ENCODE results near the gene EGFR.

The EGFR gene

DNA sequence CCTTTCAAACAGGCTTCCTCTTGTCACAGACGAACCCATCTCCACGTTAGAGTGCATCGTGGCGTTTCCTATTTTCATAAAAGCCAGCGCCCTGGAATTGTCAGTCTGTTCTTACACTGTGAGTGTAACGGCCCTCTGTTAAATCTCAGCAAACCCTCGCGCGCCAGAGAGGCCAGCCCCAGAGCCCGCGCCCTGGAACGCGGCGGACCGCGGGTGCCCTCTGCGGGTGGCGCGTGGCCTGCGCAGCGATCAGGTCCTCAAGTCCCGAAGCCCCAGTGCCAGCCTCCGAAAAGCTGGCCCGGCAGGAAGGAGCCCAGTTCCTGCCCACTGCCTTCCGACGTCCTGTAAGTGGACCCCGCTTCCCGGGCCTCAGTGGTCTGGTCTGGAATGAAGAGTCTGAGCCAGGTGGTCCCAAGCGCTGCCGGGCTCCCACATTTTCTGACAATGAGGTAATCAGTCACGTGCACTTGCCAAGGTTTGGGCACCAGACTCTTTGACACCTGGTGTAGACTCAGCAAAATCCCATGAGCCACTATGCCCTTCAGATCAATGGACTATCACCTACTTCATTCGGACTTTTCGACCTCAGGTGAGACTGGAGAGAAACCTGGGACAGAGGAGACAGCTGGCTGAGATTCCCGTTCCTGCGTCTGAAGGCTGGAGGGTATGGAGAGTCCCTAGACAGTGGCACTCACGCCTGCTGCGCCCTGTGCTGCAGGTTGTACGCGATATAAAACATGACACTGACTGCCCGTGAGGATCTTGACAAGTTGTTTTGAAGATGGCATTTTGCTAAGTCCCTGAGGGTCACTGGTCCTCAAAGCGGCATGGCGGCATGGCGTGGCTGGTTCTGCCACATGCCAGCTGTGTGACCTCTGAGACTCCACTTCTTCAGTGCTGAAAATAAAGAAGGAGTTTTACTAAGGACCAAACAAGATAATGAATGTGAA, 237.0 kb downstream of the EGFR start:
- peak; percentile 85 for DNase-seq

DNA sequence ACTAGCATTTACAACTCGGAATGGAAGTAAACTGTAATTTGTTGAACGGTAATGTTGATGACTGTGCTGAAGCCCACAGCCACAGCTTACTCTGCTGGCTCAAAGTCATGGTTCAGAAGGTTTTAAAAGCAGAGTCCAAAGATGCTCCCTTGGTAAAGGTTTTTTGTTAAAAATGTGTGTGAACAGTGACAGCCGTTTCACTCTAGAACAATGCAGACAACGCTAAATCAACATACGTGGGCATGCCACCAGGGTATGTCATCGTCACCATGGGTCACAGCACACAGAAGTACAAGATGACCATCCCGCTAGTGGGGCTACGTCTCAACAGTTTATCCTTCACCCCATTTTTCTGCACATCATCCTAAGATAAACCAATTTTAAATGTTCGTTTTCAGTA, 239.8 kb downstream of the EGFR start:
- no peak for DNase-seq

GRCh38 chr7:55260171-55260570, 241.4 kb downstream of the EGFR start:
- DNase-seq, result no peak

- DNase-seq, result no peak
These were observed 242.0 kb downstream of the EGFR start for GRCh38 chr7:55260676-55261385.
